Thyroid gland (tissue), 4 donors: ENCODE results near the gene CCDC160.
"Not testable (repeated sequence)": the region's sequence is repeated elsewhere in the genome, so short reads cannot be mapped to it uniquely, and the experiment has no call there.

Source experiments
- POLR2A ChIP-seq, 2 donors: fragments of 450-650 bp; IDR thresholded peaks; one replicate each; pipeline ENCODE4 v1.6.1; 2017; ENCODE audit warnings: antibody characterized with exemption in 2 of 2, mild to moderate bottlenecking in 2 of 2, moderate library complexity in 1 of 2
- TF ChIP-seq, protein P1 (sequence below), 6 experiments: fragments of 200-600 bp in 3 of 6; fragments of 450-650 bp in 3 of 6; sonication (generic) in 3 of 6; IDR thresholded peaks; one replicate each; pipeline ENCODE4 v1.5.1; 2016 to 2019; ENCODE audit warnings: antibody characterized with exemption in 6 of 6, mild to moderate bottlenecking in 2 of 6, inconsistent platforms in 1 of 6, moderate library complexity in 1 of 6

DNA sequence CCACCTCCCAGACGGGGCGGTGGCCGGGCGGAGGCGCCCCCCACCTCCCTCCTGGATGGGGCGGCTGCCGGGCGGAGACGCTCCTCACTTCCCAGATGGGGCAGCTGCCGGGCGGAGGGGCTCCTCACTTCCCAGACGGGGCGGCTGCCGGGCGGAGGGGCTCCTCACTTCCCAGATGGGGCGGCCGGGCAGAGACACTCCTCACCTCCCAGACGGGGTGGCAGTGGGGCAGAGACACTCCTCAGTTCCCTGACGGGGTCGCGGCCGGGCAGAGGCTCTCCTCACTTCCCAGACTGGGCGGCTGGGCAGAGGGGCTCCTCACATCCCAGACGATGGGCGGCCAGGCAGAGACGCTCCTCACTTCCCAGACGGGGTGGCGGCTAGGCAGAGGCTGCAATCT, 49.0 kb downstream of the CCDC160 start:
- not testable (repeated sequence) for TF ChIP-seq POLR2A (IDR thresholded peaks at IDR 0.05)
- TF ChIP-seq, protein P1, sequence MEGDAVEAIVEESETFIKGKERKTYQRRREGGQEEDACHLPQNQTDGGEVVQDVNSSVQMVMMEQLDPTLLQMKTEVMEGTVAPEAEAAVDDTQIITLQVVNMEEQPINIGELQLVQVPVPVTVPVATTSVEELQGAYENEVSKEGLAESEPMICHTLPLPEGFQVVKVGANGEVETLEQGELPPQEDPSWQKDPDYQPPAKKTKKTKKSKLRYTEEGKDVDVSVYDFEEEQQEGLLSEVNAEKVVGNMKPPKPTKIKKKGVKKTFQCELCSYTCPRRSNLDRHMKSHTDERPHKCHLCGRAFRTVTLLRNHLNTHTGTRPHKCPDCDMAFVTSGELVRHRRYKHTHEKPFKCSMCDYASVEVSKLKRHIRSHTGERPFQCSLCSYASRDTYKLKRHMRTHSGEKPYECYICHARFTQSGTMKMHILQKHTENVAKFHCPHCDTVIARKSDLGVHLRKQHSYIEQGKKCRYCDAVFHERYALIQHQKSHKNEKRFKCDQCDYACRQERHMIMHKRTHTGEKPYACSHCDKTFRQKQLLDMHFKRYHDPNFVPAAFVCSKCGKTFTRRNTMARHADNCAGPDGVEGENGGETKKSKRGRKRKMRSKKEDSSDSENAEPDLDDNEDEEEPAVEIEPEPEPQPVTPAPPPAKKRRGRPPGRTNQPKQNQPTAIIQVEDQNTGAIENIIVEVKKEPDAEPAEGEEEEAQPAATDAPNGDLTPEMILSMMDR (IDR thresholded peaks at IDR 0.05), result not testable (repeated sequence)
